ENCODE results near the gene PARPBP. TPM values are rescaled to one million over a fixed set of nuclear protein-coding genes. Genes with fewer than 3 reads are reported as not detected.

Gene PARPBP
- total RNA-seq, 1 experiment from 2014 or later, result 23.5 TPM

- DNase-seq (ENCODE audit: low read depth, low spot score) (no peak), ATAC-seq (no peak)
- ChIA-PET RAD21 (ENCODE audit: low non-redundant PET in 1 of 2, low total read pairs in 2 of 2, uncharacterized antibody in 2 of 2, unreplicated experiment in 2 of 2) (no interaction called here), POLR2A (no interaction called here), CTCF (no interaction called here)
- Histone ChIP-seq H4K20me1 (ENCODE audit: insufficient read depth) (no peaks in the 10 kb centered on the region), H3K9ac (ENCODE audit: low read length) (no peak overlapping the region), H3K79me2 (ENCODE audit: insufficient read depth, low read length) (no peaks in the 10 kb centered on the region), H3K9me2 (ENCODE audit: insufficient read depth) (no peaks in the 10 kb centered on the region), H3K4me2 (ENCODE audit: low read length) (no peak overlapping the region), H3K9me3 (ENCODE audit: control insufficient read depth in 1 of 2, insufficient read depth in 1 of 2, low read depth in 1 of 2, low read length in 2 of 2) (no peaks in the 10 kb centered on the region), H3K27ac (ENCODE audit: low read depth, low read length) (no peak overlapping the region), H3K4me1 (ENCODE audit: control insufficient read depth in 1 of 2, insufficient read depth in 2 of 2, low read length in 2 of 2) (no peaks in the 10 kb centered on the region), H3K36me3 (ENCODE audit: control insufficient read depth in 1 of 2, insufficient read depth in 2 of 2, low read length in 2 of 2) (no peaks in the 10 kb centered on the region), H3K4me3 (replicated peaks in 1 of 2; ENCODE audit: low read depth in 1 of 2, low read length in 2 of 2) (no peak overlapping the region), H3K27me3 (ENCODE audit: insufficient read depth, low read length) (no peaks in the 10 kb centered on the region), H2AFZ (ENCODE audit: low read depth, low read length, poor library complexity, severe bottlenecking) (no peak overlapping the region)
- intact Hi-C loops (cut with micrococcal nuclease), result no loop called here
- BruUV-seq (replicated peaks), result no TSS peak
- TF ChIP-seq ELF1 (IDR thresholded peaks at IDR 0.05; ENCODE audit: borderline replicate concordance, low read depth), result no peak
- no peak for TF ChIP-seq JUND (IDR thresholded peaks at IDR 0.05)
These were observed 112.5 kb downstream of the PARPBP start for GRCh38 chr12:102232446-102232845.

GRCh38 chr12:102234599-102234998 lies 114.6 kb downstream of the PARPBP start:
- ATAC-seq (no peak), DNase-seq (ENCODE audit: low read depth, low spot score) (no peak)
- intact Hi-C loops (cut with micrococcal nuclease), result no loop called here
- ChIA-PET RAD21 (ENCODE audit: low non-redundant PET in 1 of 2, low total read pairs in 2 of 2, uncharacterized antibody in 2 of 2, unreplicated experiment in 2 of 2) (no interaction called here), POLR2A (no interaction called here), CTCF (no interaction called here)
- Histone ChIP-seq H3K9me3 (ENCODE audit: control insufficient read depth in 1 of 2, insufficient read depth in 1 of 2, low read depth in 1 of 2, low read length in 2 of 2) (no peaks in the 10 kb centered on the region), H2AFZ (ENCODE audit: low read depth, low read length, poor library complexity, severe bottlenecking) (no peak overlapping the region), H3K27ac (ENCODE audit: low read depth, low read length) (no peak overlapping the region), H3K9ac (ENCODE audit: low read length) (no peak overlapping the region), H3K9me2 (ENCODE audit: insufficient read depth) (no peaks in the 10 kb centered on the region), H3K4me1 (ENCODE audit: control insufficient read depth in 1 of 2, insufficient read depth in 2 of 2, low read length in 2 of 2) (no peaks in the 10 kb centered on the region), H3K27me3 (ENCODE audit: insufficient read depth, low read length) (no peaks in the 10 kb centered on the region), H4K20me1 (ENCODE audit: insufficient read depth) (no peaks in the 10 kb centered on the region), H3K4me2 (ENCODE audit: low read length) (no peak overlapping the region), H3K79me2 (ENCODE audit: insufficient read depth, low read length) (no peaks in the 10 kb centered on the region), H3K4me3 (replicated peaks in 1 of 2; ENCODE audit: low read depth in 1 of 2, low read length in 2 of 2) (no peak overlapping the region), H3K36me3 (ENCODE audit: control insufficient read depth in 1 of 2, insufficient read depth in 2 of 2, low read length in 2 of 2) (no peaks in the 10 kb centered on the region)
- BruUV-seq (replicated peaks), result no TSS peak
- no peak for TF ChIP-seq TCF7L2 (IDR thresholded peaks at IDR 0.05; ENCODE audit: borderline replicate concordance, extremely low read depth, insufficient read depth, insufficient read length)
- no peak for TF ChIP-seq CTCF (IDR thresholded peaks at IDR 0.05 in 2 of 3, conservative IDR thresholded peaks at IDR 0.05 in 1 of 3; ENCODE audit: borderline replicate concordance in 1 of 3, insufficient read depth in 1 of 3, low read depth in 2 of 3, low read length in 2 of 3)
- TF ChIP-seq JUND (IDR thresholded peaks at IDR 0.05), result no peak
- no peak for TF ChIP-seq ZFX (IDR thresholded peaks at IDR 0.05)
- TF ChIP-seq CBX3 (IDR thresholded peaks at IDR 0.05; ENCODE audit: low read depth), result no peak
- TF ChIP-seq SP1 (IDR thresholded peaks at IDR 0.05; ENCODE audit: low read depth), result no peak
- TF ChIP-seq EZH2phosphoT487 (IDR thresholded peaks at IDR 0.05; ENCODE audit: borderline replicate concordance), result no peak
- TF ChIP-seq SRF (IDR thresholded peaks at IDR 0.05; ENCODE audit: low read depth), result no peak
- no peak for TF ChIP-seq RAD21 (IDR thresholded peaks at IDR 0.05; ENCODE audit: low read depth)
- no peak for TF ChIP-seq ZBTB33 (IDR thresholded peaks at IDR 0.05; ENCODE audit: extremely low read depth, insufficient replicate concordance, low read length)
- TF ChIP-seq SIN3A (IDR thresholded peaks at IDR 0.05; ENCODE audit: low read depth), result no peak
- no peak for TF ChIP-seq FOSL1 (IDR thresholded peaks at IDR 0.05; ENCODE audit: low read depth)
- TF ChIP-seq ELF1 (IDR thresholded peaks at IDR 0.05; ENCODE audit: borderline replicate concordance, low read depth), result no peak
- no peak for TF ChIP-seq POLR2AphosphoS5 (IDR thresholded peaks at IDR 0.05; ENCODE audit: low read depth, low read length)
- no peak for TF ChIP-seq EZH2 (IDR thresholded peaks at IDR 0.05)
- no peak for TF ChIP-seq ZNF274 (IDR thresholded peaks at IDR 0.05; ENCODE audit: low read depth, low read length)

Data from HCT116 (cell line).